ENCODE measurements around the gene STARD3NL. TPM values are rescaled to one million over a fixed set of nuclear protein-coding genes. Genes with fewer than 3 reads are reported as not detected.

STARD3NL gene
- 131 and 141 TPM in 2 replicates for total RNA-seq

GRCh38 chr7:38178004-38178694 is at the start of gene STARD3NL:
Gene STARD3NL (plus strand): TSS chr7:38178245. CDS start chr7:38207505, 29,260 bp downstream.

GRCh38 chr7:38273286-38273995 is 95.4 kb downstream of the STARD3NL start, which contains the start of gene TARP:
Gene TARP (minus strand): TSS chr7:38273636.

